ENCODE measurements around the gene DUSP28.
A peak's percentile ranks its signal among the peaks of the same experiment; 100 is the strongest.

The DUSP28 gene

DNA sequence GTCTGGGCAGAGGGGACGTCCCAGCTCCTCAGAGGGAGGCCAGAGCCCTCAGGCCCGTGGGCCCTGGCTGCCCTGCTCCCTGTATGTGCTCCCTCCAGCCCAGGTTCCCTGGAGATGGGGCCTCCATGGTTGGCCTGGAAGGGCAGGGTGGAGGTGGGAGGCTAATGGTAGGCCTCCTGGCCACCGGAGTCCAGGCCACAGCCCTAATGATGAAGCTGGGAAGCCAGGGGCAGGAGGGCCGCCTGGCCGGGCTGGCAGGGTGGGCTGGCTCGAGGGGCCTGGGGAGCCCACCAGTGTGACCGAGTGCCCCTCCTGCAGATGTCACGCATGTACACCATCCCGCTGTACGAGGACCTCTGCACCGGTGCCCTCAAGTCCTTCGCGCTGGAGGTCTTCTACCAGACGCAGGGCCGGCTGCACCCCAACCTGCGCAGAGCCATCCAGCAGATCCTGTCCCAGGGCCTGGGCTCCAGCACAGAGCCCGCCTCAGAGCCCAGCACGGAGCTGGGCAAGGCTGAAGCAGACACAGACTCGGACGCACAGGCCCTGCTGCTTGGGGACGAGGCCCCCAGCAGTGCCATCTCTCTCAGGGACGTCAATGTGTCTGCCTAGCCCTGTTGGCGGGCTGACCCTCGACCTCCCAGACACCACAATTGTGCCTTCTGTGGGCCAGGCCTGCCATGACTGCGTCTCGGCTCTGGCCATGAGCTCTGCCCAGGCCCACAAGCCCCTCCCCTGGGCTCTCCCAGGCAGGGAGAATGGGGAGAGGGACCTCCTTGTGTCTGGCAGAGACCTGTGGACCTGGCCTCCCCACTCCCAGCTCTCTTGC, 17.3 kb downstream of the DUSP28 start:
- H3K27me3 ChIP-seq (ENCODE audit: low read depth, low read length): no peaks in the 10 kb centered on the region
- no peak overlapping the region for H2AFZ ChIP-seq (ENCODE audit: low read depth, low read length)
- peaks cover 26% of the 10 kb centered on the region for H3K4me1 ChIP-seq (ENCODE audit: low read length)
- no peaks in the 10 kb centered on the region for H3K9me3 ChIP-seq (ENCODE audit: insufficient read depth, low read length)
- H3K4me3 ChIP-seq (ENCODE audit: low read length): no peak overlapping the region
- no peak for TF ChIP-seq EZH2phosphoT487 (IDR thresholded peaks at IDR 0.05; ENCODE audit: low read depth)
- TF ChIP-seq, protein P1, sequence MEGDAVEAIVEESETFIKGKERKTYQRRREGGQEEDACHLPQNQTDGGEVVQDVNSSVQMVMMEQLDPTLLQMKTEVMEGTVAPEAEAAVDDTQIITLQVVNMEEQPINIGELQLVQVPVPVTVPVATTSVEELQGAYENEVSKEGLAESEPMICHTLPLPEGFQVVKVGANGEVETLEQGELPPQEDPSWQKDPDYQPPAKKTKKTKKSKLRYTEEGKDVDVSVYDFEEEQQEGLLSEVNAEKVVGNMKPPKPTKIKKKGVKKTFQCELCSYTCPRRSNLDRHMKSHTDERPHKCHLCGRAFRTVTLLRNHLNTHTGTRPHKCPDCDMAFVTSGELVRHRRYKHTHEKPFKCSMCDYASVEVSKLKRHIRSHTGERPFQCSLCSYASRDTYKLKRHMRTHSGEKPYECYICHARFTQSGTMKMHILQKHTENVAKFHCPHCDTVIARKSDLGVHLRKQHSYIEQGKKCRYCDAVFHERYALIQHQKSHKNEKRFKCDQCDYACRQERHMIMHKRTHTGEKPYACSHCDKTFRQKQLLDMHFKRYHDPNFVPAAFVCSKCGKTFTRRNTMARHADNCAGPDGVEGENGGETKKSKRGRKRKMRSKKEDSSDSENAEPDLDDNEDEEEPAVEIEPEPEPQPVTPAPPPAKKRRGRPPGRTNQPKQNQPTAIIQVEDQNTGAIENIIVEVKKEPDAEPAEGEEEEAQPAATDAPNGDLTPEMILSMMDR (IDR thresholded peaks at IDR 0.05; ENCODE audit: low read depth, low read length): no peak
- H3K9ac ChIP-seq (ENCODE audit: low read length): no peak overlapping the region
- no peak overlapping the region for H3K4me2 ChIP-seq (ENCODE audit: low read length)
- no peak overlapping the region for H3K27ac ChIP-seq (ENCODE audit: low read length)
- H3K79me2 ChIP-seq (ENCODE audit: low read length): peaks cover 23% of the 10 kb centered on the region
- H3K36me3 ChIP-seq (replicated peaks; ENCODE audit: low read depth, low read length): peaks cover 20% of the 10 kb centered on the region
- H4K20me1 ChIP-seq (ENCODE audit: insufficient read depth, low read length): no peaks in the 10 kb centered on the region

DNA sequence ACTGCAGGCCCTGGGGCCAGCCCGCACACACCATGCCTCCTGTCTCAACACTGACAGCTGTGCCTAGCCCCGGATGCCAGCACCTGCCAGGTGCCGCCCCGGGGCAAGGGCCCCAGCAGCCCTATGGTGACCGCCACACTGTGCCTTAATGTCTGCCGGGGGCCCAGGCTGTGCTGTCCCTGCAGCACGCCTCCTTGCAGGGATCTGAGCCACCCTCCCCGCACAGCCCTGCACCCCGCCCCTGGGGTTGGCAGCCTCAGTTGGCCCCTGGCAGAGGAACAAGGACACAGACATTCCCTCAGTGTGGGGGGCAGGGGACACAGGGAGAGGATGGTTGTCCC, 17.9 kb downstream of the DUSP28 start:
- Histone ChIP-seq H3K27me3 (ENCODE audit: low read depth, low read length) (no peaks in the 10 kb centered on the region), H3K4me3 (ENCODE audit: low read length) (no peak overlapping the region), H3K36me3 (replicated peaks; ENCODE audit: low read depth, low read length) (peaks cover 25% of the 10 kb centered on the region), H2AFZ (ENCODE audit: low read depth, low read length) (no peak overlapping the region), H3K4me2 (ENCODE audit: low read length) (no peak overlapping the region), H3K79me2 (ENCODE audit: low read length) (peaks cover 29% of the 10 kb centered on the region), H3K27ac (ENCODE audit: low read length) (no peak overlapping the region), H3K4me1 (ENCODE audit: low read length) (peaks cover 28% of the 10 kb centered on the region), H3K9me3 (ENCODE audit: insufficient read depth, low read length) (no peaks in the 10 kb centered on the region), H3K9ac (ENCODE audit: low read length) (no peak overlapping the region), H4K20me1 (ENCODE audit: insufficient read depth, low read length) (no peaks in the 10 kb centered on the region)
- TF ChIP-seq, protein P1 (IDR thresholded peaks at IDR 0.05; ENCODE audit: low read depth, low read length): no peak
- TF ChIP-seq EZH2phosphoT487 (IDR thresholded peaks at IDR 0.05; ENCODE audit: low read depth): no peak

DNA sequence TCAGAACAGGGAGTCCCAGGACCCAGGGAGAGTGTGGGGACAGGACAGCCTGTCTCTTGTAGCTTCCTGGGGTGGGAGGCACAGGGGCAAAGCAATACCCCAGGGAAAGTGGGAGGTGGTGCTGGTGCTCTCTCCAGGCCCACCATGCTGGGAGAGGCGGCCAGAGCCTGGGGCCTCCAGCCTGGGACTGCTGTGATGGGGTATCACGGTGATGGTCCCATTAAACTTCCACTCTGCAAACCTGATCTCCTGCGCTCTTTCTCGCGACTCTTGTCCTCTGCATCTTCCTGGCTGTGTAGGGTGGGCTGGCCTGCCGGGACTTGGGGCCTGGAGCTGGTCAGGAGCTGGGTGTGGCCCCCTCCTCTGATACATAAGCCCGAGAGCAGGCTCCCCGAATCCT, 18.3 kb downstream of the DUSP28 start:
- Histone ChIP-seq H4K20me1 (ENCODE audit: insufficient read depth, low read length) (no peaks in the 10 kb centered on the region), H3K9me3 (ENCODE audit: insufficient read depth, low read length) (no peaks in the 10 kb centered on the region)

DNA sequence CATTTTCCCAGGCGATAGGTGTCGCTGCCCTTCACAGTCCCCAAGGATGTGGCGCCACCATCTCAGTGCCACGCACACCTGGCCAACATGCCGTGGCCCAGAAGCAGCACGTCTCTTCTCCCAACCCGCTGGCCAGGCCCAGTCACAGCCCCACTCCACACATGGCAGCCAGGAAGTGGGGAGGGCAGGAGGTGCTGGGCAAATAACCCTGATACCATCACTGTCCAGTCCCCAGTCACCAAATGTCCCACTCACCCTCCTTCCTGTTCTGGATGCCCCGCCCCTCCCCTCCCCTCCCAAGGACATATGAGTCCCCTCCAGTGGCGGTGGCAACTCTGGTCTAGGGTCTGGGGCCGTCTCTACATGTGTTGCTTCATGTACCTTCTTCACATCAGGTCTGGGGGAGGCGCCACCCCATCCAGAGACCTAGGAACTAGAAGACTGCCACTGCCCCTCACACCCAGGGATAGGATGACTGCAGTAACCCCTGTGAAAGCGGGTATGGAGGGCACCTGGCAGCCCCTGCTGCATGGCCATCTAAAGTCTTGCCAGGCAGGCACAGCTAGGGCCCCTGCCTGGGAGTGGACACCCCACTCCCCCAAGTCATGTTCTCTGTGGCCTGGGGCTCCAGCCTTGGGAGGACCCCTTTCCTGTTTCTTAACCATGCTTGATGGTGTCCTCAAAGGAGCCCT, 19.1 kb downstream of the DUSP28 start:
- no peaks in the 10 kb centered on the region for H4K20me1 ChIP-seq (ENCODE audit: insufficient read depth, low read length)
- H3K9me3 ChIP-seq (ENCODE audit: insufficient read depth, low read length): no peaks in the 10 kb centered on the region
- peak overlapping the region; percentile 36; the same call in 1 of the 2 replicates for H3K4me3 ChIP-seq (ENCODE audit: low read length)
- H3K4me1 ChIP-seq (ENCODE audit: low read length): peaks cover 39% of the 10 kb centered on the region
- peak overlapping the region; percentile 64; the same call in 1 of the 2 replicates for H3K9ac ChIP-seq (ENCODE audit: low read length)
- no peak overlapping the region for H2AFZ ChIP-seq (ENCODE audit: low read depth, low read length)
- no peaks in the 10 kb centered on the region for H3K27me3 ChIP-seq (ENCODE audit: low read depth, low read length)
- TF ChIP-seq, protein P1 (IDR thresholded peaks at IDR 0.05; ENCODE audit: low read depth, low read length): no peak
- no peak for TF ChIP-seq EZH2phosphoT487 (IDR thresholded peaks at IDR 0.05; ENCODE audit: low read depth)
- H3K4me2 ChIP-seq (ENCODE audit: low read length): peak overlapping the region; percentile 71
- peaks cover 38% of the 10 kb centered on the region for H3K79me2 ChIP-seq (ENCODE audit: low read length)
- H3K27ac ChIP-seq (ENCODE audit: low read length): peak overlapping the region; percentile 96
- H3K36me3 ChIP-seq (replicated peaks; ENCODE audit: low read depth, low read length): peaks cover 34% of the 10 kb centered on the region

More for the DNA sequence above, 18.3 kb downstream of the DUSP28 start:
- H3K4me1 ChIP-seq (ENCODE audit: low read length): peaks cover 32% of the 10 kb centered on the region
- TF ChIP-seq EZH2phosphoT487 (IDR thresholded peaks at IDR 0.05; ENCODE audit: low read depth): no peak
- TF ChIP-seq, protein P1 (IDR thresholded peaks at IDR 0.05; ENCODE audit: low read depth, low read length): no peak
- peak overlapping the region; percentile 96 for H3K27ac ChIP-seq (ENCODE audit: low read length)
- no peak overlapping the region for H3K4me3 ChIP-seq (ENCODE audit: low read length)
- peaks cover 29% of the 10 kb centered on the region for H3K36me3 ChIP-seq (replicated peaks; ENCODE audit: low read depth, low read length)
- H2AFZ ChIP-seq (ENCODE audit: low read depth, low read length): no peak overlapping the region
- no peak overlapping the region for H3K4me2 ChIP-seq (ENCODE audit: low read length)
- H3K79me2 ChIP-seq (ENCODE audit: low read length): peaks cover 33% of the 10 kb centered on the region
- H3K9ac ChIP-seq (ENCODE audit: low read length): no peak overlapping the region
- no peaks in the 10 kb centered on the region for H3K27me3 ChIP-seq (ENCODE audit: low read depth, low read length)

All from OCI-LY3 (cell line).